WTC11 (cell line): ENCODE results near the gene DYSF. TPM values are rescaled to one million over a fixed set of nuclear protein-coding genes. Genes with fewer than 3 reads are reported as not detected.

Source experiments
- ATAC-seq: fragments of 200-7000 bp; cut with Tn5 transposase; 2 replicates; pipeline ENCODE4 v1.10.0; 2021; ENCODE audit warnings: mild to moderate bottlenecking, moderate library complexity
- CTCF ChIA-PET: fragments of 300-600 bp; sonication (Branson Sonifier 250); formaldehyde crosslinking; loops from one replicate; lab custom pipeline; 2021; ENCODE audit warnings: antibody characterized with exemption; lab: Charles Lee
- POLR2A ChIA-PET: fragments of 350-600 bp; sonication (Branson Sonifier 250); formaldehyde crosslinking; loops from one replicate; lab custom pipeline; 2021; ENCODE audit warnings: antibody characterized with exemption; lab: Charles Lee
- DNase-seq: peaks from one replicate; pipeline ENCODE4 v3.0.0; 2021; ENCODE audit warnings: low spot score
- H3K27ac Mint-ChIP-seq: 2 replicates; pipeline ENCODE4 v1.8.0; 2021; ENCODE audit warnings: mixed read lengths
- H3K27me3 Mint-ChIP-seq: 2 replicates; pipeline ENCODE4 v1.8.0; 2021; ENCODE audit warnings: low read depth, mild to moderate bottlenecking, moderate library complexity, mixed read lengths
- H3K36me3 Mint-ChIP-seq: 2 replicates; pipeline ENCODE4 v1.8.0; 2021; ENCODE audit warnings: mixed read lengths
- H3K4me1 Mint-ChIP-seq: 2 replicates; pipeline ENCODE4 v1.8.0; 2022; ENCODE audit warnings: mixed read lengths
- H3K4me3 Mint-ChIP-seq: 2 replicates; pipeline ENCODE4 v1.8.0; 2021; ENCODE audit warnings: mild to moderate bottlenecking, moderate library complexity, mixed read lengths
- H3K9me3 Mint-ChIP-seq: 2 replicates; pipeline ENCODE4 v1.8.0; 2021; ENCODE audit warnings: mixed read lengths
- AR ChIP-seq: fragments of 250-450 bp; sonication (Bioruptor Pico); IDR thresholded peaks from 2 replicates; pipeline ENCODE4 v1.9.0; 2021; ENCODE audit warnings: mild to moderate bottlenecking
- ARID4B ChIP-seq: sonication (generic); formaldehyde crosslinking; IDR thresholded peaks from 2 replicates; pipeline ENCODE4 v1.8.0; 2023; ENCODE audit warnings: missing genetic modification reagents, mild to moderate bottlenecking, borderline replicate concordance
- EMX1 ChIP-seq: fragments of 250-450 bp; sonication (Bioruptor Pico); IDR thresholded peaks from 2 replicates; pipeline ENCODE4 v1.8.0; 2021; ENCODE audit warnings: mild to moderate bottlenecking
- GABPB1 ChIP-seq: sonication (generic); formaldehyde crosslinking; IDR thresholded peaks from 2 replicates; pipeline ENCODE4 v1.8.1; 2023; ENCODE audit warnings: mild to moderate bottlenecking, missing genetic modification reagents
- GRHL2 ChIP-seq: fragments of 250-450 bp; sonication (Bioruptor Pico); IDR thresholded peaks from 2 replicates; pipeline ENCODE4 v1.8.0; 2022; ENCODE audit warnings: mild to moderate bottlenecking, moderate library complexity; ENCODE audit not compliant: insufficient replicate concordance, severe bottlenecking
- IRF1 ChIP-seq: sonication (generic); formaldehyde crosslinking; IDR thresholded peaks from 2 replicates; pipeline ENCODE4 v1.8.0; 2023; ENCODE audit warnings: missing genetic modification reagents
- MXD4 ChIP-seq: fragments of 250-450 bp; sonication (Bioruptor Pico); IDR thresholded peaks from 2 replicates; pipeline ENCODE4 v1.8.0; 2021; ENCODE audit warnings: mild to moderate bottlenecking, moderate library complexity, borderline replicate concordance
- MYBL2 ChIP-seq: sonication (generic); formaldehyde crosslinking; IDR thresholded peaks from 2 replicates; pipeline ENCODE4 v1.8.1; 2023; ENCODE audit warnings: mild to moderate bottlenecking, moderate library complexity, missing genetic modification reagents
- NR1H2 ChIP-seq: sonication (generic); formaldehyde crosslinking; IDR thresholded peaks from 2 replicates; pipeline ENCODE4 v1.9.0; 2021; ENCODE audit warnings: mild to moderate bottlenecking, moderate library complexity, missing genetic modification reagents
- OVOL2 ChIP-seq: fragments of 250-450 bp; sonication (Bioruptor Pico); IDR thresholded peaks from 2 replicates; pipeline ENCODE4 v1.9.0; 2021; ENCODE audit warnings: mild to moderate bottlenecking, borderline replicate concordance
- TEAD1 ChIP-seq: sonication (generic); formaldehyde crosslinking; IDR thresholded peaks from 2 replicates; pipeline ENCODE4 v1.8.0; 2022; ENCODE audit warnings: mild to moderate bottlenecking, missing genetic modification reagents
- ZMAT4 ChIP-seq: fragments of 250-450 bp; sonication (Bioruptor Pico); IDR thresholded peaks from 2 replicates; pipeline ENCODE4 v1.9.0; 2021; ENCODE audit warnings: mild to moderate bottlenecking
- ZNF232 ChIP-seq: sonication (generic); formaldehyde crosslinking; IDR thresholded peaks from 2 replicates; pipeline ENCODE4 v1.8.0; 2022; ENCODE audit warnings: mild to moderate bottlenecking, missing genetic modification reagents
- ZNF396 ChIP-seq: fragments of 250-450 bp; sonication (Bioruptor Pico); IDR thresholded peaks from 2 replicates; pipeline ENCODE4 v1.8.0; 2021; ENCODE audit warnings: mild to moderate bottlenecking, moderate library complexity, borderline replicate concordance
- ZNF416 ChIP-seq: fragments of 250-450 bp; sonication (Bioruptor Pico); IDR thresholded peaks from 2 replicates; pipeline ENCODE4 v1.9.0; 2021; ENCODE audit warnings: mild to moderate bottlenecking, inconsistent platforms
- ZSCAN18 ChIP-seq: fragments of 250-450 bp; sonication (Bioruptor Pico); IDR thresholded peaks from 2 replicates; pipeline ENCODE4 v2.1.2; 2022; ENCODE audit warnings: mild to moderate bottlenecking, moderate library complexity
- total RNA-seq: library from RNA; stranded (reverse); gene quantifications from 3 replicates; pipeline ENCODE4 v1.2.3, GENCODE V29; 2021
- TF ChIP-seq, protein P1 (sequence below): fragments of 250-450 bp; sonication (Bioruptor Pico); IDR thresholded peaks from 2 replicates; pipeline ENCODE4 v1.8.0; 2021; ENCODE audit warnings: mild to moderate bottlenecking
- TF ChIP-seq, protein P2 (sequence below): sonication (generic); formaldehyde crosslinking; IDR thresholded peaks from 2 replicates; pipeline ENCODE4 v1.8.1; 2023; ENCODE audit warnings: mild to moderate bottlenecking, moderate library complexity, missing genetic modification reagents
- TF ChIP-seq, protein P3 (sequence below): sonication (generic); formaldehyde crosslinking; IDR thresholded peaks from 2 replicates; pipeline ENCODE4 v1.8.0; 2022; ENCODE audit warnings: mild to moderate bottlenecking, missing genetic modification reagents

DYSF gene
- total RNA-seq, 1 experiment from 2014 or later: 14.8 TPM

GRCh38 chr2:71633086-71633485 lies 179.7 kb downstream of the DYSF start:
- Mint-ChIP-seq H3K4me1 (peaks cover 6% of the 10 kb centered on the region), H3K27me3 (no peaks in the 10 kb centered on the region), H3K36me3 (no peaks in the 10 kb centered on the region), H3K4me3 (no peak overlapping the region), H3K27ac (no peak overlapping the region), H3K9me3 (0 out of 2 replicates have a peak, but pooled peaks cover 5% of the 10 kb centered on the region)
- no peak for ATAC-seq
- POLR2A ChIA-PET: no interaction called here
- no peak for DNase-seq
- CTCF ChIA-PET: no interaction called here
- TF ChIP-seq TEAD1 (no peak), ZSCAN18 (CRISPR knock-in tag) (no peak), AR (CRISPR knock-in tag) (no peak), MYBL2 (no peak), GABPB1 (no peak), MXD4 (CRISPR knock-in tag) (no peak), NR1H2 (CRISPR knock-in tag) (no peak), ZMAT4 (CRISPR knock-in tag) (no peak)
- TF ChIP-seq, protein P1, sequence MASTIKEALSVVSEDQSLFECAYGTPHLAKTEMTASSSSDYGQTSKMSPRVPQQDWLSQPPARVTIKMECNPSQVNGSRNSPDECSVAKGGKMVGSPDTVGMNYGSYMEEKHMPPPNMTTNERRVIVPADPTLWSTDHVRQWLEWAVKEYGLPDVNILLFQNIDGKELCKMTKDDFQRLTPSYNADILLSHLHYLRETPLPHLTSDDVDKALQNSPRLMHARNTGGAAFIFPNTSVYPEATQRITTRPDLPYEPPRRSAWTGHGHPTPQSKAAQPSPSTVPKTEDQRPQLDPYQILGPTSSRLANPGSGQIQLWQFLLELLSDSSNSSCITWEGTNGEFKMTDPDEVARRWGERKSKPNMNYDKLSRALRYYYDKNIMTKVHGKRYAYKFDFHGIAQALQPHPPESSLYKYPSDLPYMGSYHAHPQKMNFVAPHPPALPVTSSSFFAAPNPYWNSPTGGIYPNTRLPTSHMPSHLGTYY (CRISPR knock-in tag): no peak

- H3K4me1 Mint-ChIP-seq: peaks cover 6% of the 10 kb centered on the region
- H3K27ac Mint-ChIP-seq: no peak overlapping the region
- no peak overlapping the region for H3K4me3 Mint-ChIP-seq
- no peaks in the 10 kb centered on the region for H3K9me3 Mint-ChIP-seq
- POLR2A ChIA-PET: no interaction called here
- no peak for ATAC-seq
- CTCF ChIA-PET: no interaction called here
- no peaks in the 10 kb centered on the region for H3K36me3 Mint-ChIP-seq
- no peaks in the 10 kb centered on the region for H3K27me3 Mint-ChIP-seq
- DNase-seq: no peak
- TF ChIP-seq ARID4B (CRISPR knock-in tag) (no peak), ZMAT4 (CRISPR knock-in tag) (no peak), GRHL2 (CRISPR knock-in tag) (no peak), EMX1 (CRISPR knock-in tag) (no peak), ZNF232 (CRISPR knock-in tag) (no peak), ZNF416 (CRISPR knock-in tag) (no peak), IRF1 (CRISPR knock-in tag) (no peak), OVOL2 (no peak), ZNF396 (CRISPR knock-in tag) (no peak)
- TF ChIP-seq, protein P2, sequence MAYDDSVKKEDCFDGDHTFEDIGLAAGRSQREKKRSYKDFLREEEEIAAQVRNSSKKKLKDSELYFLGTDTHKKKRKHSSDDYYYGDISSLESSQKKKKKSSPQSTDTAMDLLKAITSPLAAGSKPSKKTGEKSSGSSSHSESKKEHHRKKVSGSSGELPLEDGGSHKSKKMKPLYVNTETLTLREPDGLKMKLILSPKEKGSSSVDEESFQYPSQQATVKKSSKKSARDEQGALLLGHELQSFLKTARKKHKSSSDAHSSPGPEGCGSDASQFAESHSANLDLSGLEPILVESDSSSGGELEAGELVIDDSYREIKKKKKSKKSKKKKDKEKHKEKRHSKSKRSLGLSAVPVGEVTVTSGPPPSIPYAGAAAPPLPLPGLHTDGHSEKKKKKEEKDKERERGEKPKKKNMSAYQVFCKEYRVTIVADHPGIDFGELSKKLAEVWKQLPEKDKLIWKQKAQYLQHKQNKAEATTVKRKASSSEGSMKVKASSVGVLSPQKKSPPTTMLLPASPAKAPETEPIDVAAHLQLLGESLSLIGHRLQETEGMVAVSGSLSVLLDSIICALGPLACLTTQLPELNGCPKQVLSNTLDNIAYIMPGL (CRISPR knock-in tag): no peak
- TF ChIP-seq, protein P3, sequence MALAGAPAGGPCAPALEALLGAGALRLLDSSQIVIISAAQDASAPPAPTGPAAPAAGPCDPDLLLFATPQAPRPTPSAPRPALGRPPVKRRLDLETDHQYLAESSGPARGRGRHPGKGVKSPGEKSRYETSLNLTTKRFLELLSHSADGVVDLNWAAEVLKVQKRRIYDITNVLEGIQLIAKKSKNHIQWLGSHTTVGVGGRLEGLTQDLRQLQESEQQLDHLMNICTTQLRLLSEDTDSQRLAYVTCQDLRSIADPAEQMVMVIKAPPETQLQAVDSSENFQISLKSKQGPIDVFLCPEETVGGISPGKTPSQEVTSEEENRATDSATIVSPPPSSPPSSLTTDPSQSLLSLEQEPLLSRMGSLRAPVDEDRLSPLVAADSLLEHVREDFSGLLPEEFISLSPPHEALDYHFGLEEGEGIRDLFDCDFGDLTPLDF (CRISPR knock-in tag): no peak
Measured at GRCh38 chr2:71634567-71634966, 181.2 kb downstream of the DYSF start.
